Esophagus squamous epithelium (tissue), 4 donors: ENCODE results near the gene SNX20.

Experiments used
- POLR2A ChIP-seq, 4 donors: fragments of 450-650 bp; IDR thresholded peaks; one replicate each; pipeline ENCODE4 v1.6.1; 2017; ENCODE audit warnings: antibody characterized with exemption in 4 of 4, mild to moderate bottlenecking in 4 of 4, moderate library complexity in 3 of 4
- TF ChIP-seq, protein P1 (sequence below), 6 experiments: fragments of 450-650 bp in 4 of 6; fragments of 200-600 bp in 2 of 6; sonication (generic) in 2 of 6; IDR thresholded peaks; one replicate each; pipeline ENCODE4 v1.5.1; 2016 to 2019; ENCODE audit warnings: antibody characterized with exemption in 6 of 6, mild to moderate bottlenecking in 4 of 6, moderate library complexity in 4 of 6

- TF ChIP-seq, protein P1, sequence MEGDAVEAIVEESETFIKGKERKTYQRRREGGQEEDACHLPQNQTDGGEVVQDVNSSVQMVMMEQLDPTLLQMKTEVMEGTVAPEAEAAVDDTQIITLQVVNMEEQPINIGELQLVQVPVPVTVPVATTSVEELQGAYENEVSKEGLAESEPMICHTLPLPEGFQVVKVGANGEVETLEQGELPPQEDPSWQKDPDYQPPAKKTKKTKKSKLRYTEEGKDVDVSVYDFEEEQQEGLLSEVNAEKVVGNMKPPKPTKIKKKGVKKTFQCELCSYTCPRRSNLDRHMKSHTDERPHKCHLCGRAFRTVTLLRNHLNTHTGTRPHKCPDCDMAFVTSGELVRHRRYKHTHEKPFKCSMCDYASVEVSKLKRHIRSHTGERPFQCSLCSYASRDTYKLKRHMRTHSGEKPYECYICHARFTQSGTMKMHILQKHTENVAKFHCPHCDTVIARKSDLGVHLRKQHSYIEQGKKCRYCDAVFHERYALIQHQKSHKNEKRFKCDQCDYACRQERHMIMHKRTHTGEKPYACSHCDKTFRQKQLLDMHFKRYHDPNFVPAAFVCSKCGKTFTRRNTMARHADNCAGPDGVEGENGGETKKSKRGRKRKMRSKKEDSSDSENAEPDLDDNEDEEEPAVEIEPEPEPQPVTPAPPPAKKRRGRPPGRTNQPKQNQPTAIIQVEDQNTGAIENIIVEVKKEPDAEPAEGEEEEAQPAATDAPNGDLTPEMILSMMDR (IDR thresholded peaks at IDR 0.05) = no peak
- no peak for TF ChIP-seq POLR2A (IDR thresholded peaks at IDR 0.05)
Measured at GRCh38 chr16:50662306-50662940, 18.7 kb downstream of the SNX20 start.
